GM18858 (cell line): Measurements from ENCODE around the gene PLEKHA4.

Experiments used
- ATAC-seq: cut with Tn5 transposase; IDR thresholded peaks from one replicate; pipeline ENCODE4 v1.9.1; 2021; ENCODE audit not compliant: unreplicated experiment

Gene PLEKHA4

GRCh38 chr19:48833977-48834376 lies 34.4 kb downstream of the PLEKHA4 start:
- no peak for ATAC-seq

- no peak for ATAC-seq
Observed at GRCh38 chr19:48833049-48833448, 35.4 kb downstream of the PLEKHA4 start.

- ATAC-seq: no peak
Observed at GRCh38 chr19:48830965-48831364, 37.5 kb downstream of the PLEKHA4 start.

- ATAC-seq: no peak
Observed at GRCh38 chr19:48830088-48830487, 38.3 kb downstream of the PLEKHA4 start.

GRCh38 chr19:48826606-48827020 lies 41.8 kb downstream of the PLEKHA4 start:
- no peak for ATAC-seq

- no peak for ATAC-seq
Observed at GRCh38 chr19:48822514-48822913, 45.9 kb downstream of the PLEKHA4 start.

- no peak for ATAC-seq
Observed at GRCh38 chr19:48821633-48822032, 46.8 kb downstream of the PLEKHA4 start.

GRCh38 chr19:48819366-48819816 lies 49.0 kb downstream of the PLEKHA4 start:
- ATAC-seq: no peak

- ATAC-seq: no peak
Observed at GRCh38 chr19:48818234-48818820, 50.1 kb downstream of the PLEKHA4 start.

- no peak for ATAC-seq
Observed at GRCh38 chr19:48817585-48818124, 50.8 kb downstream of the PLEKHA4 start.

GRCh38 chr19:48815870-48816501 lies 52.4 kb downstream of the PLEKHA4 start:
- no peak for ATAC-seq

GRCh38 chr19:48814895-48815294 lies 53.5 kb downstream of the PLEKHA4 start:
- no peak for ATAC-seq

- no peak for ATAC-seq
Observed at GRCh38 chr19:48813123-48813913, 55.1 kb downstream of the PLEKHA4 start.

GRCh38 chr19:48812094-48812929 lies 56.1 kb downstream of the PLEKHA4 start:
- peak; percentile 44 for ATAC-seq

- no peak for ATAC-seq
Observed at GRCh38 chr19:48810151-48810550, 58.3 kb downstream of the PLEKHA4 start.

- ATAC-seq: no peak
Observed at GRCh38 chr19:48807590-48808308, 60.7 kb downstream of the PLEKHA4 start.

- no peak for ATAC-seq
Observed at GRCh38 chr19:48806818-48807589, 61.4 kb downstream of the PLEKHA4 start.

GRCh38 chr19:48806518-48806817 lies 61.9 kb downstream of the PLEKHA4 start:
- ATAC-seq: no peak

GRCh38 chr19:48805452-48805851 lies 63.0 kb downstream of the PLEKHA4 start:
- ATAC-seq: no peak

GRCh38 chr19:48804496-48804895 lies 63.9 kb downstream of the PLEKHA4 start:
- no peak for ATAC-seq
